Glomerular visceral epithelial cell (primary cell): ENCODE results near the gene HIGD1A.
"Not testable (repeated sequence)": the region's sequence is repeated elsewhere in the genome, so short reads cannot be mapped to it uniquely, and the experiment has no call there.

Source experiments
- DNase-seq: peaks from one replicate; pipeline ENCODE4 v3.0.0-alpha.2; 2016; ENCODE audit errors: extremely low spot score

Gene HIGD1A

DNA sequence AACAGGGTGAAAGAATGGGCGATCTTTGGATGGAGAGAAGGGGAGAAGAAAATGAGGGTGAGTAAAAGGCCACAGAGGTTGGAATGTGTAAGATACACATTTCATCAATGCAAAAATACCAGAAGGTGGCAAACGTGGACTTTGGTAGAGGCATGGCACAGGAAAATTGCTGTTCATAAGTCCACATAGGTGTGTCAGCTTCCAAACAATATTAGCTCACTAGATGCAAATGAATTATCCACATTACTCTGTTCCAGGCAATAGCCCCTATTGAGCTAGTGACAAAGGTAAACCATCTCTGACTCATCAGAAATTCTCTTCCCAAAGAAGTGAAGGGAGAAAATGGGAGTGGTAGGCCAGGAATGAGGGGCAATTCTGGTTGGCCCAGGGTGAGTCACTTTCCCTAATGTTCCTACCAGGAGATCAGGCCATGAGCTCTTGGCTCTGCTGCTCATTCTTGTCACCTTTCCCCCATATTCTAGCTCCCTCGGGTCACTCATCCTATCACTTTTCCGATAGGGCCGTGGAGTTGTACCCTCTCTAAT is 24.9 kb upstream of the HIGD1A start:
- DNase-seq: no peak

DNA sequence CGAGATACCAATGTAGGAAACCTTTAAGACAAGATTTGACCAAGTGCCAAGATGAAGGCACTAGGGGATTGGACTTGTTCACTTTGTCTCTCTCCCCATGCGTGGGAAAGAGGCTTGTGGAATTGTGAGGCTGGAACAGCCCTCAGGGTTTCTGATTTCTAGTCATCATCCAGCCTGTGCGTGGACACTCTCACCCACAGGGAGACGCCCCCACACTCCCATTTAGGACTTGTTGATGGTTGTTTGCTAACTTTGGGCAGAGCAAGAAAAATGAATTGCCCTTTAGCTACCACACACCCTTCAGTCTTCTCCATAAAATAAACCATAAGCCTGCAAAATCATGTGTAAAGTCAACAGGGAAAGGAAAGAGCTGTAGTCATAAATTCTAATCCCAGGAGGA is 23.4 kb upstream of the HIGD1A start:
- DNase-seq: no peak

DNA sequence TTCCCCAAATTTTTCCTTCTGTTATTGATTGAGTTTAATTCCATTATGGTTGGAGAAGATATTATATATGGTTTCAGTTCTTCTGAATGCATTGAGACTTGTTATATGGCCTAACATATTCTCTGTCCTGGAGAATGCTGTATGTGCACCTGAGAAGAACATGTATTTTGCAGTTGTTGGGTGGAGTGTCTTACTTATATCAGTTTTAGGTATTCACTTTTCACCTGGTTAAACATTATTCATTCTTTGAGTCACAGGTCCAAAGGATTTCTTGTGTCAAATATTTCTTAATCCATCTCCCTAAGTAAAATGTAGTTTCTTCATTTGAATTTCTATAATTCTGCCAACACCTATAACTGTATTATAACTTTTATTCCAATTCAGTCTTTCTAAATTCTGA is 22.7 kb upstream of the HIGD1A start:
- DNase-seq: no peak

DNA sequence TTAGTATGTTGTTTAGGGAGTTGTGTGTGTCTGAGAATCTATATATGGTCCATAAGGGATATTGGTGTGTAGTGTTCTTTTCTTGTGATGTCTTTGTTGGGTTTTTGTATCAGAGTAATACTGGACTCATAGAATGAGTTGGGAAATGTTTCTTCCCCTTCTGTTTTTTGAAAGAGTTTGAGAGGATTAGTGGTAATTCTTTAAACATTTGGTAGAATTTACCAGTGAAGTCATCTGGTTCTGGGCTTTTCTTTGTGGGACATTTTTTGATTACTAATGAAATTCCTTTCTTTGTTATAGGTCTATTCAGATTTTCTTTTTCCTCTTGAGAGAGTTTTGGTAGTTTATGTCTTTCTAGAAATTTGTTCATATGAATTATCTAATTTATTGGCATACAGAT is 21.9 kb upstream of the HIGD1A start:
- no peak for DNase-seq

DNA sequence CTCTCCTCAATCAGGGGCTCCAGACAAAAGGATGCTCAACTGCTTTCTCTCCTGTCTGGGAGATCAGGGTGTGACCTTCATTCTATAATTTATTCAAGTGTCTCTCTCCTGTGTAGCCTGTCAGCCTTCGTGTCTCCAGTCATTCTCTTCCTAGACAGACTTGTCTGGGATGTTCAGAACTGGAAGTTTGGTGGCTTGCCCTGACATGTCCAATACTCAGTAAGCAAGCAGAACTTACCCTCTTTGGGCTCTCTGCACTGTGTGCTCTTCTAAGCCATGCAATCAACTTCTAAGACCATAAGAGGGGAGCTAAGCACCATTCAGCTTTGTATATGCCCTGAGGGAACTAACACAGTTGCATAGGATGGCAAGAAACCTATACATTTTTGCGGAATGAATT is 19.1 kb upstream of the HIGD1A start:
- peak; percentile 18 for DNase-seq

DNA sequence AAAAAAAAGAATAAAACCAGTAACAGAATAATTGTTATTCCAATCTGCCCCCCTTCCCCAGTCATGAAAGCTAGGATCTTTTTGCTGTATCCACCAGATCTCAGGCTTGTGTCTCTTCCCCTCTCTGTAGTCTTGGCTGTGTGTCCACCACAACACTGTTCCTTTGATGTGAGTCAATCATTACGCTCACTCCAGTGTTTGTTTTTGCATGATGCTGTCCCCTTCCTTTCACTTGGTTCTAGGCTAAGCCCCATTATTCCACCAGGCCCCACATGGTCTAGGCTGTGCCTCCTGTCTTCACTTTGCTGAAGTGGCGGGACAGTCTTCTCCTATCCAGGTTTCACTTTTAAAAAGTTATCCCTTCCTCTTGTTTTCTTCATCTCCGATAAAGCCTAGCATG is 18.5 kb upstream of the HIGD1A start:
- no peak for DNase-seq

DNA sequence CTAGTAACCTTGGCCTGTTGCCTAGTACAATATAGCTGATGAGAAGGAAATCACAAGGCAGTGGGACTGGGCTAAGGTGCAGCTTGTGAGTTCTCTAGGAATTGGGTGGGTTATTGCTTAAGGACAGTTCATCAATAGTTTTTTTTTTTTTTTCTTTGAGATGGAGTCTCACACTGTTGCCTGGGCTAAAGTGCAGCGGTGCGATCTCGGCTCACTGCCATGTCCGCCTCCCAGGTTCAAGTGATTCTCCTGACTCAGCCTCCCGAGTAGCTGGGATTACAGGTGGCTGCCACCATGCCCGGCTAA is 16.4 kb upstream of the HIGD1A start:
- no peak for DNase-seq

DNA sequence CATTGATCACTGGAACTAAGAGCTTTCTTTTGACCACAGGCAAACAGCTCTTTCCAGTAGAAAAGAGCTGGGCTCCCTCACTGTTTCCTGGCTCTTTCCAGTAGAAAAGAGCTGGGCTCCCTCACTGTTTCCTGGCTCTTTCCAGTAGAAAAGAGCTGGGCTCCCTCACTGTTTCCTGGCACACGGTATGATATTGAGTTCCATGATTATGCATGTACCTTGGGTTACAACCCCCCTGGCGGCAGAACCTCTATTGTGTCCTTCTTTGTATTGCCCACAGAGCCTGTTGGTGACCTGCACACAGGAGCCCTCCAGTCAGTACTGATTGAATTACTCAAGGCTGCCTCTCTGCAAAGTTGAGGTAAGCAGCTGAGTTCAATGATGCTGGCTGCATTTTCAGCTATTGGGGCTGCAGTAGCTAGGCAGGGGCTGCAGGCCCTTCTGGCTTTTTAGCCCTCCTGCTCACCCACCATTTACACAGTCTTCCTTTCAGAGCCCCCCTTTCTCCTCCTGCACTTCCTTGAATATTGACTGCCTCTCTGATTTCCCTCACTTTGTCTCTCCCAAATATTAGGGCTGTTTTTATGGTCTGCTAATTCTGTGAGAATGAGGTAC is 15.2 kb upstream of the HIGD1A start:
- DNase-seq: no peak

DNA sequence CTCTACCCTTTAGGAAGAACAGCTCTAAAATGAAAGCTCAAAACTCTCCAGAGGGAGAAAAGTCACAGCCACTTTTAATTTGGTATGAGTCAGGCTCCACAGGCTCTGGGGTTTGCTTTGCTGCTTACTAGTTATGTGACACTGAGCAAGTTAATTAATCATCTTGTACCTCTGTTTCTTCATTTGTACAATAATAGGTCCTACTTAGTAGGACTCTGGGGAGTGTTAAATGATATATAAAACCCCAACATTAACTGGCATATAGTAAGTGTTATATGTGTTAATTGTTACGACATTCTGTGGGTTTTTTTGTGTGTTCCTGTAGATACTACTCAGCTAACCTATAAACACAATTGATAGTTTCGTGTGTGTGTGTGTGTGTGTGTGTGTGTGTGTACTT is 11.5 kb upstream of the HIGD1A start:
- no peak for DNase-seq

DNA sequence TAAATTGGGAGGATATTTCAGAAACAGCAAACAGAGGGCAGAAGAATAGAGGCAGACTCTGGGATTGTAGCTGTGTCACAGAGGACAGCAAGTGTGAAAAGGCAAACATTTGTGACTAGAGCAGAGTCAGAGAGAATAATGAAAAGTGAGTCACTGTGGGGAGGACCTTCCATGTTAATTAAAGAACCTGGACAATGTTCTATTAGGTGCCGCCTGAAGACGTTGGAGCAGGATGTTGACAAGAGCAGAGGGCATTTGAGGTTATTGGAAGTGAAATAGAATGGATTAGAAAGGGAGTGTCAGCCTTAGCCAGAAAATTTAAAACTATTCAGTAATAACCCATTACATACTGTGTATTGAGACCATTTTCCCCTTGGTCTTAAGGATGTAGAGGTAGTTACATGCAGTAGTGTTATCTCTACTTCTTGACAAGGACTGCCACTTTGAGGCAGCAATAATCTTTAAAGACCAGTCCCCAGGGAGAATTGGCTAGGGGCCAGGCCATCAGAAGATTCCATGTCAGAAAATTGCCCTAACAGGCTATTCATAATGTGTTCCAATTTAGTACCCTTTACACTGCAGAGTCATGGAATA is 10.7 kb upstream of the HIGD1A start:
- DNase-seq: no peak

DNA sequence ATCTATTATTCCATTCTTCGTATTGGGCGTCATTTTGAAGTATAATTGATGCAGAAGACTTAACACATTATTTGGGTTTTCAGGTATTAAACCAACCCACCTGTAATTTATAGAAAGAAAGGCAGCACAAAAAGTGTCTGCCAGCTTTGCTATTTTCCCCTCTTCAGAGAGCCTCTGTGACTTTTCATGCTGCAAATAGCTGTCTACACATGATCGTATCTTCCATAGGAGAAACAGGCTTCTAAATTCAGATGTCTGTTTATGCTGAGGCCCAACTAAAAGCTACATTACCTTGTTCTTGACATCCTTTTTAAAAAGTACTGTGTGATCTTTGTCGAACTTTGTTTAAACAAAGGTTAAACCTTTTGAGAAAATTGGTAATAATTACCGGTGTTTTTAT is 10.0 kb upstream of the HIGD1A start:
- no peak for DNase-seq

DNA sequence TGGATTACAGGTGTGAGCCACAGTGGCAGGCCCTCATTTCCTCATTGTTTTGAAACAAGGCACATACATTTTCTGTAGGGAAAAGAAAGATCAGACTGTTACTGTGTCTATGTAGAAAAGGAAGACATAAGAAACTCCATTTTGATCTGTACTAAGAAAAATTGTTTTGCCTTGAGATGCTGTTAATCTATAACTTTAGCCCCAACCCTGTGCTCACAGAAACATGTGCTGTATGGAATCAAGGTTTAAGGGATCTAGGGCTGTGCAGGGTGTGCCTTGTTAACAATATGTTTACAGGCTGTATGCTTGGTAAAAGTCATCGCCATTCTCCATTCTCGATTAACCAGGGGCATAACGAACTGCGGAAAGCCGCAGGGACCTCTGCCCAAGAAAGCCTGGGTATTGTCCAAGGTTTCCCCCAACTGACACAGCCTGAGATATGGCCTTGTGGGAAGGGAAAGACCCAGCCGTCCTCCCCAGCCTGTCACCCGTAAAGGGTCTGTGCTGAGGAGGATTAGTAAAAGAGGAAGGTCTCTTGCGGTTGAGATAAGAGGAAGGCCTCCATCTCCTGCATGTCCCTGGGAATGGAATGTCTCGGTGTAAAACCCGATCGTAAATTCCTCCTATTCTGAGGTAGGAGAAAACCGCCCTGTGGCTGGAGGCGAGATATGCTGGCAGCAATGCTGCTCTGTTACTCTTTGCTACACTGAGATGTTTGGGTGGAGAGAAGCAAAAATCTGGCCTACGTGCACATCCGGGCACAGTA is 7.0 kb upstream of the HIGD1A start:
- DNase-seq: not testable (repeated sequence)

DNA sequence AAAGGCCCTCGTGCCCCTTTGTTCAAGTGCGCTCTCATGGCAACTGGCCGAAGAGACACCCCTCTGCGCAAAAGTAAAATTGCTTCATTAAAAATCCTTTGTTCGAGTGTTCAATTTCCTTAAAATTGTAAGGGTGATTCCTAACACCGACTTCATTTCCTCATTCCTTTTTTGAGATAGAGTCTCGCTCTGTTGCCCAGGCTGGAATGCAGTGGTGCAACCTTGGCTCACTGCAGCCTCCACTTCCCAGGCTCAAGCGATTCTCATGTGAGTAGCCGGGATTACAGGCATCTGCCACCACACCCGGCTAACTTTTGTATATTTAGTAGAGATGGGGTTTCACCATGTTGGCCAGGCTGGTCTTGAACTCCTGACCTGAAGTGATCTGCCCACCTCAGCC is 6.4 kb upstream of the HIGD1A start:
- DNase-seq: peak; percentile 23

DNA sequence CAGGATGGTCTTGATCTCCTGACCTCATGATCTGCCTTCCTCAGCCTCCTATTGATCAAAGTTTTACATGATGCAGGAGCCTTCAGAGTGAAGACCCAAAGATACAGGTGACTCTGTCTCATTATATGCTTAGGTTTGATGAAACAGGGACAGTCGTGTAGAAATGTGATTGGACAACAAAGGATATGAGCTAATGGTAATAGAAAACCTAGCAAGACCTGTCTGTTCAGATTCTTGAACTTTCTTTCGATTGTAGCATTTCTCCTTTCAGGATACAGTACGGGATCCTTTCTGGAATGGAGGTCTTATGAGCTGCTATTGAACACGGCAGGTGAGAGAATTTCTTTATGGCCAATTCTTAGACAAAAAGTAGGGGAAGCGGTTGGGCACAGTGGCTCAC is 4.9 kb upstream of the HIGD1A start, which contains the start of gene ACKR2:
Gene ACKR2 (plus strand): TSS at position 244 of the 400 bp plus-strand sequence. CDS start 55,058 bp downstream, outside the sequence.
- DNase-seq: no peak

DNA sequence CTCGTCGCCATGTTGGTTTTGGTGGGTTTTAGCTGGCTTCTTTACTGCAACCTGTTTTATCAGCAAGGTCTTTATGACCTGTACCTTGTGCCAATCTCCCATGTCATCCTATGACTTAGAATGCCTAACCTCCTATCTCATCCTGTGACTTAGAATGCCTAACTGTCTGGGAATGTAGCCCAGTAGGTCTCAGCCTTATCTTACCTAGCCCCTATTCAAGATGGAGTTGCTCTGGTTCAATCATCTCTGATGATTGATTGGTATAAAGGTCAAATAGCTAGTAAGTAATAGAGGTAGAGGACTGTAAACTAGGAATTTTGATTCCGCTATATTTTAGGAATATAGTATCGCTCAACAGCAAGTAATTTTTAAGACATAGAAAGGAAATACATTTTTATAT is 3.6 kb upstream of the HIGD1A start:
- no peak for DNase-seq

DNA sequence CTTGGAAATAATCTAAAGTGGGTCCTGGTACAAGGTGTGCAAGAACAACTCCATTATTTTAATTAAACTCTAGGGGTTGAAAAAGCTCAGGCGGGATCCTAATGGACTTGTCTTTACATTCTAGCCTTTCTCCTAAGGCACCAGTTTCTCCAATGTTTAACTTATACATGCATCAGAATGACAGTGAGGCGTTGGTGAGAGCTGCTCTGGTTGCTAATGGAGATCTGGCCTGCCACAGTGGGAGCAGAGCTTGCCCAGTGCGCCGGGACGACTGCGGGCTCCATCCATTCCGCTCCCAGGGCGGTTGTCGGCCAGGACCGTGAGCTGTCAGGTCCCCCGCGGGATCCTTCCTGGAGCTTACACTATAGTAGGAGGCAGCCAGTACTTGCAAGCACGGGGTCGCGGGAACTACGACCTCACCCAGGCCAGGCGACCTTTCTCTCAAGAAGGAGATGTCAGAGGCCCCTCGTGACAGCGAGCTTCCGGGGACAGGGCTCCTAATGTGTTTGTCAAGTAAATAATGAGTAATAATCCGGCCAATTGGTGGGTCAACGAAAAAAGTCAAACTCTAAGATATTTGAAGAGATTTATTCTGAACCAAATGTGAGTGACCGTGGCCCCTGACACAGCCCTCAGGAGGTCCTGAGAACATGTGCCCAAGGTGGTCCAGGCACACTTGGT is 991 bp upstream of the HIGD1A start:
- DNase-seq: peak; percentile 12

DNA sequence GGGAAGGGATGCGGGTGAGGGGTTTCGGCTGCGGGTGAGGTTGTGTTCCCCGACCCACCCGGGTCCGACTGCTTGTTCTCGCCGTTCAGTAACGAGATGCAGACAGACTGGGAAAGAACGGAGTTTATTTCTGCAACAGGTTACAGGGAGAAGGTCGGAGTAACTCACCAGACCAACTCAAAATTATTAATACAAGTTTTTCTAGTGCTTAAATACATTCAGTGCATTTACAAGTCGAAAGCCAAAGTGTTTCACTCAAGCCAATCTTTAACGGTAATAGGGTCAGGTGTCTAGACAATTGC is 492 bp upstream of the HIGD1A start:
- DNase-seq: no peak

DNA sequence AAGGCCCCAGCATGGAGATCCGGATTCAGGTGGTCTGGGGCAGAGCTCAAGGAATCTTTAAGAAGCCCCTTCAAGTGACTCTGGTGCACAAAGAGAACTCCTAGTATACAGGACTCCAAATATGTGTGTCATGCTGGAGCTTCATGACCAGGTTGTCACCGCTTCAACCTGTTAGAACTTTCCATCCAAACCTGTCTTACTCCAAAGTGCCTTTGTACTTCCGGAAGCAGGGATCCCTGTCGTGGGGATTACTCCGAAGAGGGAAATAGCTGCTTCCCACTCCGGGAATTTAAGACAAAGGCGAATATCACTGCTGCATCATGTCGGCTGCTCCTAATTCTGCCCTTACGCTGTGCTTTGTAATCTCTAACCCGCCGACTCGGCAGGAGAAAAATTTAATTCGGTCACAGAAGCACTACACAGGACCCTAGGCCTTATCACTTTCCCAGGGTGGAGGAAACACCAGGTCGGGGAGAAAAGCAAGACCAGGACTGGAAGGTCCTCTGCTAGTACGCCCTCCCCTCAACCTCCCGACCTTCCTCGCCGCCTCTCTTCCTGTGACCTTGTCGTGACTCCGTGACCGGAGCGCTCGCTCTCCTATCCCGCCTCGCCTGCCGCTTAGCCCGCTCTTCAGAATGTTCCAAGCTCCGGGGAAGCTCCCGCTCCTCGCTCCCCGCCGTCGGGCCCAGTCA is 730 bp downstream of the HIGD1A start:
- peak; percentile 25 for DNase-seq

DNA sequence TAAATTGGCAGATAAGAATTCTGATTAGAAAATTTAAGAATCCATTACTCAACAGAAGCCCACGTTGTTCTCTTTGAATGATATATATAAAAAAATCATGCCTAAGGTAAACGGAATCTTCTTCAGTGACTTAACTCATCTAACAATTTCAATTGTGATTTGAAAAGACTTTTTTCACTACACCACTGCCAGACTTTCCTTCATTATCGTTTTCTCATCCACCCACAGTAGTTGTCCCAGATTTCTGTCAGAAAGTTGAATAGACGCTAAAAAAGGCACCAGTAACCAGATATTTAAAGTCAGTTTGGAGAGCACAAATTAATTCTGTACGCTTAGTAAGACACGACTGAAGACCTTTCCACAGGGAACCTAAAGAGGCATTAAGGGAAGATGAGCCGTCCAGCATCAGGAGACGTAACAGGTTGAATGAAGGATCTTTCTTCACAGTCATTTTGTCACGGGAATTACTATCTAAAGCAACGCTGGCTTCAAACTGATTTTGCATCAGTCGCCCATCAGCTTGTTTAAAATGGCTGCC is 1.3 kb downstream of the HIGD1A start:
- DNase-seq: no peak

DNA sequence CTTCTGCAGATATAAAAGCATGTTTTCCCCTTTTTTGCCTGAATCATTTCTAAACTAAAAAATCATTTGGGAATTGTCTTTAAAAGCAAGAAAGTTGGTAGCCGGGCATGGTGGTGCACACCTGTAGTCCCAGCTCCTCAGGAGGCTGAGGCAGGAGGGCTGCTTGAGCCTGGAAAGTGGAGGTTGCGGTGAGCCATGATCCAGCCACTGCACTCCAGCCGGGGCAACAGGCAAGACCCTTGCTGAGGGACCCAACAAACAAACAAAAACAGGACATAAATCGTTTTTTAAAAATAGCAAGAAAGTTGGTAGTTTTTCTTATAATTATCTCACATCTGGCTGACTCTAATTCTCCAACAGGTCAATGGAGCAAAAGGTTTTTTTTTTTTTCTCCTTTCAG is 2.5 kb downstream of the HIGD1A start:
- DNase-seq: no peak

DNA sequence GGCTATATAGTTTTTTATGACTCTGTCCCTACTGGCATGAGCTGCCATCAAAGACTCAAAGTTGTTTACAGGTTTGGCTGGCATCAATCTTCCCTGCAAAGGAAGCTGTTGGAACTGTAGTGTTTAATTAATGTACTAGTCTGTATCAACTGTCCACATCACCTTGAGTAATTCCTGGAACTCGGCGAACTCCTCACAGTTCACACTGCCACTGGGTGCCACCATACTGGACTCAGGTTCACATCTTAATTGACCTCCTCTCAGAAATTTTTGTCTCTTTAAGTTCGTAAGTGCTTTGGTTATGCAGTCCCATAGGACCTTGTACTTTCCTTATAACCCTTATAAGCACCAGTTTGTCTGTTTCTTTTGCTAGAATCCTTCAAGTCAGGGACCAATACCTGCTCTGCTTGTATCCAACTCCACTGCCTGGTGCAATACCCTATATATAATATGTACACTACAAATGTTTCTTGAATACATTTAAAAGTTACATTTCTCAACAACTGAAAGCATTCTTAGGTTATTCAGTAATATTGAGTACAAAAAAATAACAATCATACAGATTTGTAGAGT is 3.2 kb downstream of the HIGD1A start:
- no peak for DNase-seq

DNA sequence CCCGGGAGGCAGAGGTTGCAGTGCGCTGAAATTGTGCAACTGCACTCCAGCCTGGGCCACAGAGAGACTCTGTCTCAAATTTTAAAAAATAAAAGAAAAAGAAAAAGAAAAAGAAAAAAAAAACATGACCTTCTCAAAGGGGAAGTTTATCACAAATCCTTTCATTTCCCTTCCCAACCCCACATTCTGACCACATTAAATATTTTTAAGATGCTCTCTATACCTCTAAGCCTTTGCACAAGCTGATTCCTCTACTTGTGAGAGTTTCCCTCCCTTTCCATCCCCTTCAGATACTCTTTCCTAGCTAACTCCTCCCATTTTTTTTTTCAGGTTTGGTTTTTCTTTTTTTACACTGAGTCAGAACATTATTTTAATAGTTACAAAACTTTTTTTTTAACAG is 4.0 kb downstream of the HIGD1A start:
- no peak for DNase-seq
